PC-9 (cell line): ENCODE results near the gene FMO2. TPM values are rescaled to one million over a fixed set of nuclear protein-coding genes. Genes with fewer than 3 reads are reported as not detected.

Experiments used
- BruUV-seq: library from RNA; stranded (reverse); fragments of 400-500 nt; replicated peaks from 2 replicates; lab custom pipeline; 2021; lab: Mats Ljungman, UMichigan
- CTCF ChIA-PET: fragments of 300-600 bp; sonication (Branson Sonifier 250); formaldehyde crosslinking; loops from one replicate; lab custom pipeline; 2022; ENCODE audit warnings: antibody characterized with exemption; lab: Charles Lee
- POLR2A ChIA-PET: fragments of 300-600 bp; sonication (Branson Sonifier 250); formaldehyde crosslinking; loops from one replicate; lab custom pipeline; 2022; ENCODE audit warnings: antibody characterized with exemption; ENCODE audit not compliant: unreplicated experiment; lab: Charles Lee
- DNase-seq, 2 experiments: peaks; one replicate each; pipeline versions ENCODE4 v3.0.0 to v3.0.0-alpha.2; 2015 to 2022; ENCODE audit warnings: mixed read lengths in 1 of 2
- H2AFZ ChIP-seq: fragments of 200-600 bp; sonication (generic); 2 replicates; pipeline ENCODE4 v1.8.1; 2017; ENCODE audit warnings: antibody characterized with exemption
- H3F3A ChIP-seq: fragments of 200-600 bp; sonication (generic); 2 replicates; pipeline ENCODE4 v1.8.1; 2017; ENCODE audit warnings: antibody characterized with exemption, mild to moderate bottlenecking, low read depth; ENCODE audit not compliant: insufficient read depth
- H3K27ac ChIP-seq: fragments of 200-600 bp; sonication (generic); 2 replicates; pipeline ENCODE4 v1.6.1; 2016; ENCODE audit warnings: mixed run types
- H3K27me3 ChIP-seq: fragments of 200-600 bp; sonication (generic); 2 replicates; pipeline ENCODE4 v1.6.1; 2016; ENCODE audit warnings: low read depth, mixed run types; ENCODE audit not compliant: insufficient read depth
- H3K36me3 ChIP-seq: fragments of 200-600 bp; sonication (generic); 2 replicates; pipeline ENCODE4 v1.6.1; 2016; ENCODE audit warnings: low read depth, mixed run types
- H3K4me1 ChIP-seq: fragments of 200-600 bp; sonication (generic); replicated peaks from 2 replicates; pipeline ENCODE4 v1.6.1; 2016; ENCODE audit warnings: mixed run types; ENCODE audit not compliant: insufficient read depth
- H3K4me2 ChIP-seq: fragments of 200-600 bp; sonication (generic); 2 replicates; pipeline ENCODE4 v1.6.1; 2017; ENCODE audit warnings: mixed run types
- H3K4me3 ChIP-seq: fragments of 200-600 bp; sonication (generic); 2 replicates; pipeline ENCODE4 v1.6.1; 2016; ENCODE audit warnings: mixed run types
- H3K79me2 ChIP-seq: fragments of 200-600 bp; sonication (generic); 2 replicates; pipeline ENCODE4 v1.6.1; 2017; ENCODE audit warnings: low read depth, mixed run types
- H3K9me2 ChIP-seq: fragments of 200-600 bp; sonication (generic); 2 replicates; pipeline ENCODE4 v1.8.1; 2017; ENCODE audit warnings: mild to moderate bottlenecking; ENCODE audit not compliant: insufficient read depth
- H3K9me3 ChIP-seq: fragments of 200-600 bp; sonication (generic); 2 replicates; pipeline ENCODE4 v1.8.1; 2016; ENCODE audit warnings: low read depth; ENCODE audit not compliant: insufficient read depth
- H4K20me1 ChIP-seq: fragments of 200-600 bp; sonication (generic); 2 replicates; pipeline ENCODE4 v1.8.1; 2017; ENCODE audit not compliant: insufficient read depth
- EZH2 ChIP-seq: fragments of 200-600 bp; sonication (generic); IDR thresholded peaks from 2 replicates; pipeline ENCODE4 v1.8.0; 2017; ENCODE audit warnings: antibody characterized with exemption, low read depth
- intact Hi-C: fragments of 100-400 bp; cut with micrococcal nuclease; formaldehyde crosslinking; loops from one replicate; pipeline ENCODE4 v1.10.0; 2022; ENCODE audit not compliant: unreplicated experiment
- total RNA-seq: library from RNA; stranded (reverse); gene quantifications from 2 replicates; pipeline ENCODE4 v1.2.3, GENCODE V29; 2021
- TF ChIP-seq, protein P1 (sequence below): fragments of 200-600 bp; sonication (generic); conservative IDR thresholded peaks from 2 replicates; pipeline ENCODE4 v1.6.1; 2017; ENCODE audit warnings: mixed run types, antibody characterized with exemption, mild to moderate bottlenecking, moderate library complexity

The FMO2 gene
- total RNA-seq, 1 experiment from 2014 or later = not detected

DNA sequence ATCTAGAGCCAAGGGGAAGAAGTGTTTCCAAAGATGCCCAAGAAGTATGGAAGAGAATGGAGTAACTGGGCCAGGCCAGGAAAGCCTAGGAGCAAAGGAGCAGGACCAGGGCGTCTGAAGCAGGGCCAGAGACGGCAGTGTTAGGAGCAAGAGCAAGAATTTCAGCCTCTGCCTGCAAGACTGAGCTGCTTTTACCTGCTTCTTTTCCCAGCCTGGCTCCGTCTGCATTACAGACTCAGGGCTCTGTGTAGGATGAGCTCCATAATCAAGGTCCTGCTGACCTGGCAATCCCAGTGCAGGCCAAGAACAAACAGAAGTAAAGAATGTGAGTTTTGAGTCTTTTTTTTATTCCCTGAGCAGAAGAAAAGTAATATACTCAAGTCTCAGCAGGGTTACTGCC, 73.3 kb downstream of the FMO2 start:
- ChIA-PET POLR2A (no interaction called here), CTCF (no interaction called here)
- H3K79me2 ChIP-seq = no peaks in the 10 kb centered on the region
- H3K4me1 ChIP-seq = no peaks in the 10 kb centered on the region
- H3K36me3 ChIP-seq = no peaks in the 10 kb centered on the region
- BruUV-seq = no TSS peak
- no peaks in the 10 kb centered on the region for H3K9me3 ChIP-seq
- H3K9me2 ChIP-seq = no peaks in the 10 kb centered on the region
- intact Hi-C loops = loop anchor here (10.0 kb wide), 1 partner anchor 146 kb away; no protein-coding TSS in a partner anchor
- TF ChIP-seq, protein P1, sequence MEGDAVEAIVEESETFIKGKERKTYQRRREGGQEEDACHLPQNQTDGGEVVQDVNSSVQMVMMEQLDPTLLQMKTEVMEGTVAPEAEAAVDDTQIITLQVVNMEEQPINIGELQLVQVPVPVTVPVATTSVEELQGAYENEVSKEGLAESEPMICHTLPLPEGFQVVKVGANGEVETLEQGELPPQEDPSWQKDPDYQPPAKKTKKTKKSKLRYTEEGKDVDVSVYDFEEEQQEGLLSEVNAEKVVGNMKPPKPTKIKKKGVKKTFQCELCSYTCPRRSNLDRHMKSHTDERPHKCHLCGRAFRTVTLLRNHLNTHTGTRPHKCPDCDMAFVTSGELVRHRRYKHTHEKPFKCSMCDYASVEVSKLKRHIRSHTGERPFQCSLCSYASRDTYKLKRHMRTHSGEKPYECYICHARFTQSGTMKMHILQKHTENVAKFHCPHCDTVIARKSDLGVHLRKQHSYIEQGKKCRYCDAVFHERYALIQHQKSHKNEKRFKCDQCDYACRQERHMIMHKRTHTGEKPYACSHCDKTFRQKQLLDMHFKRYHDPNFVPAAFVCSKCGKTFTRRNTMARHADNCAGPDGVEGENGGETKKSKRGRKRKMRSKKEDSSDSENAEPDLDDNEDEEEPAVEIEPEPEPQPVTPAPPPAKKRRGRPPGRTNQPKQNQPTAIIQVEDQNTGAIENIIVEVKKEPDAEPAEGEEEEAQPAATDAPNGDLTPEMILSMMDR = no peak
- TF ChIP-seq EZH2 = no peak
- no peak overlapping the region for H3K4me3 ChIP-seq
- no peak overlapping the region for H2AFZ ChIP-seq
- no peaks in the 10 kb centered on the region; the same call in 1 of the 2 replicates for H3K27me3 ChIP-seq
- H4K20me1 ChIP-seq = no peaks in the 10 kb centered on the region
- H3K4me2 ChIP-seq = no peak overlapping the region
- no peaks in the 10 kb centered on the region for H3F3A ChIP-seq
- H3K27ac ChIP-seq = no peak overlapping the region
- no peak for DNase-seq

DNA sequence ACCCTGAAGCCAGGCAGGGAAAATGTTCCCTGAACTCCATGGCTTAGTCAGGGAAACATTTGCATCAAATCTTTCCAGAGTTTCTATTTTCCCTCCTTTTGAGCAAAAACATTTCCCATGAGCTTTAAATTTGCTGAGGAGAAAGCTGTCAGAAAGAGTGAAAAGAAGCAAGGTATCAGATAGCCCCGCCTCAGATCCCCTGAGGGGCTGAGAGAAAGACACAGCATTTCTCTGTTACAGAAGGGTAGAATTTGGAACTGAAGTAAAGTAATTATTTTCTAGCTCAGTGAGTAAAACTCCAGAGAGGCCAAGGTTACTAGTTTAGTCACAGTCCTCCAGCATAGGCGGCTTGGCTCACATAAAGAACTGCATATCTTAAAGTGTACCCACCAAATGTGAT, 73.8 kb downstream of the FMO2 start:
- POLR2A ChIA-PET = no interaction called here
- Histone ChIP-seq H3F3A (no peaks in the 10 kb centered on the region), H3K4me1 (no peaks in the 10 kb centered on the region), H2AFZ (no peak overlapping the region), H3K36me3 (no peaks in the 10 kb centered on the region), H3K4me2 (no peak overlapping the region), H3K9me3 (no peaks in the 10 kb centered on the region), H4K20me1 (no peaks in the 10 kb centered on the region), H3K4me3 (no peak overlapping the region), H3K9me2 (no peaks in the 10 kb centered on the region), H3K79me2 (no peaks in the 10 kb centered on the region), H3K27me3 (no peaks in the 10 kb centered on the region; the same call in 1 of the 2 replicates), H3K27ac (no peak overlapping the region)
- CTCF ChIA-PET = no interaction called here
- TF ChIP-seq, protein P1 = no peak
- TF ChIP-seq EZH2 = no peak
- BruUV-seq = no TSS peak
- no peak for DNase-seq
- intact Hi-C loops = loop anchor here (10.0 kb wide), 1 partner anchor 146 kb away; no protein-coding TSS in a partner anchor

Other genes starting within 250 kb of the FMO2 start
- not detected in 2 replicates for gene MROH9, start 249.8 kb upstream of the FMO2 start, total RNA-seq
- gene FMO3, start 94.4 kb upstream of the FMO2 start, total RNA-seq = not detected in 2 replicates
- not detected in 2 replicates for gene FMO1, start 63.2 kb downstream of the FMO2 start, total RNA-seq
- gene FMO4, start 128.9 kb downstream of the FMO2 start, total RNA-seq = 0.28 and 0.61 TPM in 2 replicates